Neural cell (in vitro differentiated cells): ENCODE data around the gene SLC8A3.

Experiments used
- CTCF ChIP-seq: fragments of 450-650 bp; IDR thresholded peaks from 2 replicates; pipeline ENCODE4 v1.5.1; 2014; ENCODE audit warnings: antibody characterized with exemption, mild to moderate bottlenecking, moderate library complexity; ENCODE audit not compliant: poor library complexity, severe bottlenecking
- EZH2 ChIP-seq: fragments of 200-600, 300-800 bp; shearing (Covaris generic), sonication (generic); IDR thresholded peaks from 2 replicates; pipeline ENCODE4 v1.6.1; 2014; ENCODE audit warnings: antibody characterized with exemption, low read length, borderline replicate concordance, mild to moderate bottlenecking; ENCODE audit not compliant: insufficient read depth, poor library complexity, severe bottlenecking
- MXI1 ChIP-seq: fragments of 450-650 bp; conservative IDR thresholded peaks from 2 replicates; pipeline ENCODE4 v1.6.1; 2014; ENCODE audit warnings: antibody characterized with exemption, mild to moderate bottlenecking; ENCODE audit not compliant: poor library complexity, severe bottlenecking
- POLR2AphosphoS5 ChIP-seq: IDR thresholded peaks from 2 replicates; pipeline ENCODE4 v1.6.1; 2012
- RAD21 ChIP-seq: fragments of 450-650 bp; conservative IDR thresholded peaks from 2 replicates; pipeline ENCODE4 v1.6.1; 2014; ENCODE audit warnings: antibody characterized with exemption, mild to moderate bottlenecking, moderate library complexity
- SMC3 ChIP-seq: fragments of 450-650 bp; conservative IDR thresholded peaks from 2 replicates; pipeline ENCODE4 v1.6.1; 2014; ENCODE audit warnings: antibody characterized with exemption, mild to moderate bottlenecking, moderate library complexity; ENCODE audit not compliant: poor library complexity

- no peak for TF ChIP-seq CTCF
- TF ChIP-seq POLR2AphosphoS5 = no peak
- TF ChIP-seq SMC3 = no peak
- no peak for TF ChIP-seq EZH2
- TF ChIP-seq RAD21 = no peak
- no peak for TF ChIP-seq MXI1
Measured at GRCh38 chr14:70032016-70032415, 156.7 kb downstream of the SLC8A3 start.
